Mesenchymal stem cell (in vitro differentiated cells and primary cell): Measurements from ENCODE around the gene RASSF10.

Source experiments
- DNase-seq: peaks from one replicate; pipeline ENCODE4 v3.0.0-alpha.2; 2013
- H2AFZ ChIP-seq: one replicate; pipeline ENCODE4 v1.6.1; 2013; ENCODE audit warnings: low read depth, mild to moderate bottlenecking, control low read depth, inconsistent platforms, low read length, moderate library complexity
- H2AK5ac ChIP-seq: 2 replicates; pipeline ENCODE4 v1.6.1; 2013; ENCODE audit warnings: low read length, moderate library complexity, mild to moderate bottlenecking, inconsistent platforms; ENCODE audit not compliant: severe bottlenecking
- H2BK120ac ChIP-seq: one replicate; pipeline ENCODE4 v1.6.1; 2013; ENCODE audit warnings: low read depth, mild to moderate bottlenecking, inconsistent platforms, low read length, moderate library complexity
- H2BK12ac ChIP-seq, 2 experiments: one replicate each; pipeline ENCODE4 v1.6.1; 2013; ENCODE audit warnings: inconsistent platforms in 2 of 2, low read length in 2 of 2, mild to moderate bottlenecking in 2 of 2, moderate library complexity in 2 of 2, control low read depth in 1 of 2
- H2BK15ac ChIP-seq: one replicate; pipeline ENCODE4 v1.6.1; 2013; ENCODE audit warnings: mild to moderate bottlenecking, low read depth, inconsistent platforms; ENCODE audit not compliant: poor library complexity, severe bottlenecking
- H2BK5ac ChIP-seq: 2 replicates; pipeline ENCODE4 v1.6.1; 2013; ENCODE audit warnings: low read depth, mild to moderate bottlenecking, low read length, control low read depth, inconsistent platforms; ENCODE audit not compliant: poor library complexity, severe bottlenecking
- H3K14ac ChIP-seq, 2 experiments: one replicate each; pipeline ENCODE4 v1.6.1; 2013; ENCODE audit warnings: inconsistent platforms in 2 of 2, low read length in 2 of 2, control low read depth in 1 of 2, mild to moderate bottlenecking in 1 of 2, moderate library complexity in 1 of 2
- H3K18ac ChIP-seq, 2 experiments: one replicate each; pipeline ENCODE4 v1.6.1; 2013; ENCODE audit warnings: inconsistent platforms in 2 of 2, low read length in 2 of 2, control low read depth in 1 of 2, low read depth in 1 of 2, mild to moderate bottlenecking in 1 of 2
- H3K23ac ChIP-seq, 2 experiments: one replicate each; pipeline ENCODE4 v1.6.1; 2013; ENCODE audit warnings: inconsistent platforms in 2 of 2, low read length in 2 of 2, mild to moderate bottlenecking in 2 of 2, moderate library complexity in 2 of 2, control low read depth in 1 of 2
- H3K27ac ChIP-seq: 2 replicates; pipeline ENCODE4 v1.5.1; 2013; ENCODE audit warnings: mild to moderate bottlenecking, moderate library complexity, low read length, control low read depth, inconsistent platforms; ENCODE audit not compliant: poor library complexity, severe bottlenecking
- H3K27me3 ChIP-seq, 2 experiments: 2 replicates each; pipeline versions ENCODE4 v1.6.1 to v1.7.0; 2013; ENCODE audit warnings: low read length in 2 of 2, mild to moderate bottlenecking in 2 of 2, moderate library complexity in 2 of 2, control low read depth in 1 of 2, inconsistent platforms in 1 of 2; ENCODE audit not compliant: control insufficient read depth in 1 of 2, insufficient read depth in 1 of 2
- H3K36me3 ChIP-seq, 2 experiments: 2 replicates each; pipeline versions ENCODE4 v1.6.1 to v1.7.0; 2013; ENCODE audit warnings: low read length in 2 of 2, control low read depth in 1 of 2, inconsistent platforms in 1 of 2, low read depth in 1 of 2, mild to moderate bottlenecking in 1 of 2; ENCODE audit not compliant: insufficient read depth in 2 of 2, control insufficient read depth in 1 of 2
- H3K4ac ChIP-seq, 2 experiments: one replicate each; pipeline ENCODE4 v1.6.1; 2013; ENCODE audit warnings: inconsistent platforms in 2 of 2, low read length in 2 of 2, mild to moderate bottlenecking in 2 of 2, moderate library complexity in 2 of 2, control low read depth in 1 of 2, low read depth in 1 of 2
- H3K4me1 ChIP-seq: 2 replicates; pipeline ENCODE4 v1.6.1; 2013; ENCODE audit warnings: low read depth, low read length, control low read depth; ENCODE audit not compliant: control insufficient read depth, insufficient read depth
- H3K4me2 ChIP-seq: 2 replicates; pipeline ENCODE4 v1.6.1; 2013; ENCODE audit warnings: low read length, mild to moderate bottlenecking, inconsistent platforms; ENCODE audit not compliant: poor library complexity, severe bottlenecking
- H3K4me3 ChIP-seq, 2 experiments: 2 replicates each; pipeline versions ENCODE4 v1.5.1 to v1.7.0; 2013; ENCODE audit warnings: low read length in 2 of 2, mild to moderate bottlenecking in 2 of 2, control low read depth in 1 of 2, low read depth in 1 of 2; ENCODE audit not compliant: insufficient read depth in 1 of 2
- H3K79me1 ChIP-seq: replicated peaks from 2 replicates; pipeline ENCODE4 v1.6.1; 2013; ENCODE audit warnings: mild to moderate bottlenecking, control low read depth, low read length, inconsistent platforms; ENCODE audit not compliant: poor library complexity, severe bottlenecking
- H3K9ac ChIP-seq: 2 replicates; pipeline ENCODE4 v1.7.0; 2013; ENCODE audit warnings: mild to moderate bottlenecking, low read length, moderate library complexity
- H3K9me3 ChIP-seq: 2 replicates; pipeline ENCODE4 v1.7.0; 2013; ENCODE audit warnings: mild to moderate bottlenecking, low read length; ENCODE audit not compliant: control insufficient read depth
- H4K8ac ChIP-seq: one replicate; pipeline ENCODE4 v1.6.1; 2013; ENCODE audit warnings: inconsistent platforms, mild to moderate bottlenecking, low read length, moderate library complexity
- H4K91ac ChIP-seq: one replicate; pipeline ENCODE4 v1.6.1; 2013; ENCODE audit warnings: mild to moderate bottlenecking, low read length, inconsistent platforms
- WGBS: methylation state at CpG from one replicate; pipeline ENCODE4 v1.1.7; 2013; ENCODE audit warnings: mixed read lengths; 5-methylcytosine and 5-hydroxymethylcytosine counted together

RASSF10 gene

DNA sequence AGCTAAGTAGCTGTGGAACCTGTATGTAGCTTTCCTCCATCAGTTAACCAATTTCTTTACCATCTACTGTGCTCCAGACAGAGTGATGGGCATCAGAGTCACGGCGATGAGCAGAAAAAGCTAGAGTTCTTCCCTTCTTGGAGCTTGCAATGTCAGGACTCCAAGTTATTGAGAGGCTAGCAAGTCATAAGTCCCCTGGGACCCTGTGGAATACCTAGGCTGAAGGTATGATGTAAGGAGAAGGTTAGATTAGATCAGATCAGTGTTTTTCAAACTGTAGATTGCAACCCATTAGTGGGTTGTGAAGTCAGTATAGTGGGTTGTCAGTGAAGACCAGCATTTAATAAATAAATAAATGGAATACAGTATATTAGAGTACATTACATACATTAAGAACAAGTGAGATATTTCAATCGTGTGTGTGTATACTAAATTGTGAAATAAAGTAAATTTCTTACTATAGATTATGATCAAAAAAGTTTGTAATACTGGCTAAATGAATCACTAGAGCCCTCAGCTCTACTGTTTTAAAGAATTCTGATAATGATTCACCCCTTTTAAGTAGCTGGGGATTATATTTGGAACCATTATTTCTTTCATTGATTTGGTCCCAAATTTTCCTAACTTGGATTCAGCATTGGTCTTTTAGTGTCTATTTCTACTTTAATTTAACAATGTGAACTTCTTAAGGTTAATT is 52.3 kb downstream of the RASSF10 start:
- no peaks in the 10 kb centered on the region for H3K36me3 ChIP-seq
- peaks cover 0 to 32% of the 10 kb centered on the region in 2 experiments for H3K27me3 ChIP-seq
- DNase-seq, result no peak
- no peak overlapping the region for H3K9ac ChIP-seq
- H2BK120ac ChIP-seq, result no peak overlapping the region
- no peak overlapping the region for H3K27ac ChIP-seq
- H4K91ac ChIP-seq, result no peak overlapping the region
- no peak overlapping the region for H2AFZ ChIP-seq
- no peak overlapping the region for H3K14ac ChIP-seq
- no peak overlapping the region for H3K4me3 ChIP-seq
- H2BK15ac ChIP-seq, result no peak overlapping the region
- no peak overlapping the region for H2BK12ac ChIP-seq
- no peak overlapping the region for H2BK5ac ChIP-seq
- H2AK5ac ChIP-seq, result no peak overlapping the region
- H3K9me3 ChIP-seq, result no peaks in the 10 kb centered on the region
- 67% methylated on average over 2 of the region's 3 CpGs for WGBS
- no peak overlapping the region for H3K4me2 ChIP-seq
- no peak overlapping the region for H3K18ac ChIP-seq
- no peak overlapping the region for H3K23ac ChIP-seq
- H4K8ac ChIP-seq, result no peak overlapping the region
- H3K4ac ChIP-seq, result no peak overlapping the region
- peaks cover 4% of the 10 kb centered on the region for H3K4me1 ChIP-seq
- no peaks in the 10 kb centered on the region for H3K79me1 ChIP-seq
